GM21737 (cell line): ENCODE data around the gene RRM2.
"Not testable (repeated sequence)": the region's sequence is repeated elsewhere in the genome, so short reads cannot be mapped to it uniquely, and the experiment has no call there.

Source experiments
- ATAC-seq: cut with Tn5 transposase; IDR thresholded peaks from one replicate; pipeline ENCODE4 v1.9.1; 2021; ENCODE audit warnings: mild to moderate bottlenecking, moderate library complexity; ENCODE audit not compliant: unreplicated experiment

RRM2 gene

GRCh38 chr2:10128420-10128819, 5.9 kb downstream of the RRM2 start:
- no peak for ATAC-seq

GRCh38 chr2:10129490-10129889, 7.0 kb downstream of the RRM2 start:
- no peak for ATAC-seq

- no peak for ATAC-seq
Measured at GRCh38 chr2:10132043-10132575, 9.6 kb downstream of the RRM2 start.

- ATAC-seq: no peak
Measured at GRCh38 chr2:10132596-10132995, 10.1 kb downstream of the RRM2 start.

GRCh38 chr2:10132996-10133647, 10.6 kb downstream of the RRM2 start:
- no peak for ATAC-seq

- no peak for ATAC-seq
Measured at GRCh38 chr2:10135296-10136089, 13.0 kb downstream of the RRM2 start.

GRCh38 chr2:10136101-10136934, 13.8 kb downstream of the RRM2 start:
- no peak for ATAC-seq

GRCh38 chr2:10137053-10137843, 14.7 kb downstream of the RRM2 start:
- ATAC-seq: no peak

GRCh38 chr2:10139536-10139935, 17.0 kb downstream of the RRM2 start:
- ATAC-seq: no peak

- ATAC-seq: no peak
Measured at GRCh38 chr2:10140841-10141610, 18.5 kb downstream of the RRM2 start.

GRCh38 chr2:10141736-10142639, 19.4 kb downstream of the RRM2 start:
- ATAC-seq: no peak

- ATAC-seq: no peak
Measured at GRCh38 chr2:10142640-10142965, 20.1 kb downstream of the RRM2 start.

- ATAC-seq: no peak
Measured at GRCh38 chr2:10144771-10145518, 22.4 kb downstream of the RRM2 start.

- ATAC-seq: no peak
Measured at GRCh38 chr2:10145519-10146357, 23.2 kb downstream of the RRM2 start.

- no peak for ATAC-seq
Measured at GRCh38 chr2:10146366-10147005, 23.9 kb downstream of the RRM2 start.

- ATAC-seq: not testable (repeated sequence)
Measured at GRCh38 chr2:10147050-10147660, 24.6 kb downstream of the RRM2 start.
